HUES6 (cell line): ENCODE results near the gene FANCC.

Experiments used
- H3K27ac ChIP-seq: 2 replicates; pipeline ENCODE4 v1.7.0; 2013; ENCODE audit warnings: low read depth, mild to moderate bottlenecking, low read length, inconsistent platforms
- H3K27me3 ChIP-seq: 2 replicates; pipeline ENCODE4 v1.6.1; 2013; ENCODE audit warnings: low read length; ENCODE audit not compliant: control insufficient read depth, insufficient read depth
- H3K36me3 ChIP-seq: 2 replicates; pipeline ENCODE4 v1.6.1; 2013; ENCODE audit warnings: low read length; ENCODE audit not compliant: control insufficient read depth, insufficient read depth
- H3K4me1 ChIP-seq: 2 replicates; pipeline ENCODE4 v1.6.1; 2013; ENCODE audit warnings: low read length; ENCODE audit not compliant: control insufficient read depth, insufficient read depth
- H3K4me3 ChIP-seq: 2 replicates; pipeline ENCODE4 v1.5.1; 2013; ENCODE audit warnings: low read depth, low read length
- H3K9ac ChIP-seq: one replicate; pipeline ENCODE4 v1.6.1; 2013; ENCODE audit warnings: mild to moderate bottlenecking, low read length
- H3K9me3 ChIP-seq: 2 replicates; pipeline ENCODE4 v1.6.1; 2013; ENCODE audit warnings: low read depth, low read length; ENCODE audit not compliant: control insufficient read depth, insufficient read depth

Gene FANCC

GRCh38 chr9:95266649-95267048, 50.9 kb downstream of the FANCC start:
- Histone ChIP-seq H3K27ac (no peak overlapping the region), H3K36me3 (no peaks in the 10 kb centered on the region), H3K27me3 (no peaks in the 10 kb centered on the region), H3K9ac (no peak overlapping the region), H3K4me3 (no peak overlapping the region), H3K4me1 (peaks cover 5% of the 10 kb centered on the region; the same call in 1 of the 2 replicates), H3K9me3 (0 out of 2 replicates have a peak, but pooled peaks cover 3% of the 10 kb centered on the region)

GRCh38 chr9:95265960-95266359, 51.5 kb downstream of the FANCC start:
- Histone ChIP-seq H3K9ac (no peak overlapping the region), H3K4me1 (peaks cover 5% of the 10 kb centered on the region; the same call in 1 of the 2 replicates), H3K27me3 (no peaks in the 10 kb centered on the region), H3K9me3 (no peaks in the 10 kb centered on the region), H3K27ac (no peak overlapping the region), H3K4me3 (no peak overlapping the region), H3K36me3 (no peaks in the 10 kb centered on the region)

GRCh38 chr9:95264954-95265615, 52.4 kb downstream of the FANCC start:
- H3K27ac ChIP-seq: no peak overlapping the region
- H3K36me3 ChIP-seq: no peaks in the 10 kb centered on the region
- H3K4me1 ChIP-seq: peaks cover 5% of the 10 kb centered on the region; the same call in 1 of the 2 replicates
- no peak overlapping the region for H3K4me3 ChIP-seq
- no peaks in the 10 kb centered on the region for H3K9me3 ChIP-seq
- H3K9ac ChIP-seq: no peak overlapping the region
- no peaks in the 10 kb centered on the region for H3K27me3 ChIP-seq

GRCh38 chr9:95261890-95262289, 55.6 kb downstream of the FANCC start:
- peaks cover 5% of the 10 kb centered on the region; the same call in 1 of the 2 replicates for H3K4me1 ChIP-seq
- H3K4me3 ChIP-seq: no peak overlapping the region
- no peak overlapping the region for H3K9ac ChIP-seq
- no peak overlapping the region for H3K27ac ChIP-seq
- no peaks in the 10 kb centered on the region for H3K9me3 ChIP-seq
- no peaks in the 10 kb centered on the region for H3K36me3 ChIP-seq
- no peaks in the 10 kb centered on the region for H3K27me3 ChIP-seq

GRCh38 chr9:95250462-95251221, 66.9 kb downstream of the FANCC start:
- H3K27ac ChIP-seq: no peak overlapping the region
- no peak overlapping the region for H3K9ac ChIP-seq
- peaks cover 3% of the 10 kb centered on the region; the same call in 1 of the 2 replicates for H3K9me3 ChIP-seq

GRCh38 chr9:95249986-95250385, 67.5 kb downstream of the FANCC start:
- Histone ChIP-seq H3K9me3 (0 out of 2 replicates have a peak, but pooled peaks cover under 1% of the 10 kb centered on the region), H3K9ac (no peak overlapping the region), H3K27me3 (no peaks in the 10 kb centered on the region), H3K36me3 (peaks cover 6% of the 10 kb centered on the region; the same call in 1 of the 2 replicates), H3K27ac (no peak overlapping the region), H3K4me3 (no peak overlapping the region), H3K4me1 (no peaks in the 10 kb centered on the region)

More at GRCh38 chr9:95250462-95251221, 66.9 kb downstream of the FANCC start:
- no peaks in the 10 kb centered on the region for H3K27me3 ChIP-seq
- H3K36me3 ChIP-seq: peaks cover 6% of the 10 kb centered on the region; the same call in 1 of the 2 replicates
- H3K4me1 ChIP-seq: no peaks in the 10 kb centered on the region
- H3K4me3 ChIP-seq: no peak overlapping the region

GRCh38 chr9:95246547-95246946, 71.0 kb downstream of the FANCC start:
- Histone ChIP-seq H3K9me3 (no peaks in the 10 kb centered on the region), H3K4me1 (no peaks in the 10 kb centered on the region), H3K27me3 (no peaks in the 10 kb centered on the region), H3K9ac (no peak overlapping the region), H3K36me3 (peaks cover 6% of the 10 kb centered on the region; the same call in 1 of the 2 replicates), H3K27ac (no peak overlapping the region), H3K4me3 (no peak overlapping the region)

GRCh38 chr9:95242613-95243012, 74.9 kb downstream of the FANCC start:
- Histone ChIP-seq H3K36me3 (peaks cover 6% of the 10 kb centered on the region; the same call in 1 of the 2 replicates), H3K4me3 (no peak overlapping the region), H3K27me3 (no peaks in the 10 kb centered on the region), H3K9me3 (no peaks in the 10 kb centered on the region), H3K4me1 (no peaks in the 10 kb centered on the region), H3K9ac (no peak overlapping the region), H3K27ac (no peak overlapping the region)

GRCh38 chr9:95239071-95239470, 78.4 kb downstream of the FANCC start:
- H3K27ac ChIP-seq: no peak overlapping the region
- H3K4me1 ChIP-seq: no peaks in the 10 kb centered on the region
- H3K9ac ChIP-seq: no peak overlapping the region
- no peaks in the 10 kb centered on the region for H3K36me3 ChIP-seq
- no peak overlapping the region for H3K4me3 ChIP-seq
- no peaks in the 10 kb centered on the region for H3K27me3 ChIP-seq
- no peaks in the 10 kb centered on the region for H3K9me3 ChIP-seq

- H3K9ac ChIP-seq: no peak overlapping the region
- no peak overlapping the region for H3K4me3 ChIP-seq
- H3K9me3 ChIP-seq: no peaks in the 10 kb centered on the region
- H3K27me3 ChIP-seq: no peaks in the 10 kb centered on the region
- no peak overlapping the region for H3K27ac ChIP-seq
- no peaks in the 10 kb centered on the region for H3K4me1 ChIP-seq
- H3K36me3 ChIP-seq: no peaks in the 10 kb centered on the region
These were observed 80.2 kb downstream of the FANCC start for GRCh38 chr9:95237336-95237735.

- Histone ChIP-seq H3K4me1 (0 out of 2 replicates have a peak, but pooled peaks cover 4% of the 10 kb centered on the region), H3K27ac (no peak overlapping the region), H3K9ac (no peak overlapping the region), H3K9me3 (peaks cover 8% of the 10 kb centered on the region; the same call in 1 of the 2 replicates), H3K27me3 (no peaks in the 10 kb centered on the region), H3K4me3 (no peak overlapping the region), H3K36me3 (no peaks in the 10 kb centered on the region)
These were observed 87.5 kb downstream of the FANCC start for GRCh38 chr9:95230046-95230445.
